Activated T-helper 1 cell treated with Interleukin-2 at 50 U/mL for 16 hours (primary cell): ENCODE measurements around the gene KIAA1671.

Experiments used
- DNase-seq: peaks from one replicate; pipeline ENCODE4 v3.0.0-alpha.2; 2020; ENCODE audit warnings: low read depth

KIAA1671 gene

DNA sequence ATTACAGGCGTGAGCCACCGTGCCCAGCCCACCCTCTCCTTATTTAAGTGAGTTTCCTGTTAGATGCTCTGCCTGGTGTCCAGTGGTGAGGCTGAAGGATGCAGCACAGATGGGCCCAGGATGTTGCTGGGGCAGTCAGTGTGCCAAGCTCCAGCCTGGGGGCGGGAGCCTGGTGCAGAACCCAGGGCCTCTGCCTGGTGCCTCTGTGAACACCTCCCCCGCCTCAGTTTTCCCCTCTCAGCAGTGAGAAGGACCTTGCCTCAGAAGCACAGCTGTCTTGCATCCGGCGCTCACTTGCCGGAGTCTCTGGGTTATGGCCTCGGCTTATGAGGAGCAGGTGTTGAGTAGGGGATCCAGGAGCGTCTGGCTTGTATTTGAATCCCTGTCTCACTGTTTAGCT is 116.2 kb downstream of the KIAA1671 start:
- DNase-seq = no peak

- DNase-seq = no peak
These were observed 116.9 kb downstream of the KIAA1671 start for GRCh38 chr22:25069426-25069757.

DNA sequence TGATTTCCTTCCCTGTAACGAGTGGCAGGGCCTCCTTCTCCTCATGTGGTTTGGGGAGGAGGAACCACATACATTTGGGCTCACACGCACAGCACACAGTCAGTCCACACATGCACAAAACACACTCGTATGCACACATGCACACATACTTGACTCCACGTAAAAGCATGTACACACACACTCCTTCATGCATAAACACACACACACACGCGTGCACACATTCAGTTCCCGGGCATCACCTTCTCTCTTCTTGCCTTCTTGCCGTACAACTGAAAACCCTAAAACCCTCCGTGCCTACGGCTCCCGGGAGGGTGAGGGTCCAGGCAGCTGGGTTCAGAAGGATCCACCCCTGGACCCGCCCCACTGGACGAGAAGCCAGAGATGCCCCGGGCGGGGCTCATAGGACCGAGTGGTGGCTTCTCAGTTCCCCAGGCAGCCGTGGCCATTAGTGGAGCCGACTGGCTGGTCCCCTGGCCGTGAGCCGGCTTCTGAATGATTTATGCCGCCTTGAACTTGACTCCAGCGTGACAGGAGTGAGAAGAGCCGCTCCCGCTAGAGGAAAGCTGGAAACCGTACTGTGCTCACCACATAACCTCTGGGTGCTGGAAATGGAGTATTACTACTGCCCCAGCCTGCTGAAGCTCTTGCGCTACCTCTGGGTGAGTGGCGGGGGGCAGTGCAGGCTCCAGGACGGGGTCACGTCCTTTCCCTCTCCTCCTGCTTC is 117.4 kb downstream of the KIAA1671 start:
- no peak for DNase-seq

DNA sequence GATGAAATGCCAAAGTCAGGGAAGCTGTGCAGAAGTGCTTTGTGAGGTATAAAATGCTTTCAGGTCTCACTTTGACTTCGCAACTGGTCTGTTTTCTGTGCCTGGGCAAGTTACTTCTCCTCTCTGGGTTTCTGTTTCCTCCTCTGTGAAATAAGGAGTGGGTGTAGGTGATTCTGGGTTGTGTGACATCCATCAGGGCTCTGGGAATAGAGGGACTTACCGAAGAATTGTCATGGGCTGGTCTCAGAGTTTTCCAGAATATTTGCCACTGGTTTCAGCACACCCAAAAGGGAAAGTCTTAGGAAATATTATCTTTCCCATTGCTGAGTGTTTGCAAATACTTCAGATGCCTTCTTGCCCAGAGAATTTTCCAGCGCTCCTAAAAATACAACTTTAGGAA is 118.4 kb downstream of the KIAA1671 start:
- no peak for DNase-seq

GRCh38 chr22:25071720-25072119 is 119.2 kb downstream of the KIAA1671 start:
- DNase-seq = no peak

- no peak for DNase-seq
These were observed 119.9 kb downstream of the KIAA1671 start for GRCh38 chr22:25072406-25072805.

- no peak for DNase-seq
These were observed 123.8 kb downstream of the KIAA1671 start for GRCh38 chr22:25076336-25076735.

DNA sequence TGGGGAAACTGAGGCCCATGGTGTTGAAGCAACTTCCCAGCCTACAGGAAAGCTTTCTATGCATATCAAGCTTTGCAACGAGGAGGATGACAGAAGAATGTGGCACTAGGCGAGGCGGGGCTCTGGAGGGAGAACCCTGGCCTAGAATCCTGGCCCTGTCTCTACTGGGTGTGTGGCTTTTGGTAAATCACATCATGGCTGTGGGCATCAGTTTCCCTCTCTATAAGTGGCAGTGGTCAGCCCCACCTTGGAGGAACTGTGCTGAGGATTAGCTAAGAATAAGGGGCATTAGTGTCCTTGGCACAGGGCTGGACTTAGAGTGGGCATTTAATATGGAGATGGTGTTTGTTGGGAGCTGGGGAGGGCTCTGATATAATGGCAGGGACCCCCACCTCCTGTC is 124.5 kb downstream of the KIAA1671 start:
- DNase-seq = no peak

GRCh38 chr22:25077964-25078363 is 125.4 kb downstream of the KIAA1671 start:
- DNase-seq = no peak

DNA sequence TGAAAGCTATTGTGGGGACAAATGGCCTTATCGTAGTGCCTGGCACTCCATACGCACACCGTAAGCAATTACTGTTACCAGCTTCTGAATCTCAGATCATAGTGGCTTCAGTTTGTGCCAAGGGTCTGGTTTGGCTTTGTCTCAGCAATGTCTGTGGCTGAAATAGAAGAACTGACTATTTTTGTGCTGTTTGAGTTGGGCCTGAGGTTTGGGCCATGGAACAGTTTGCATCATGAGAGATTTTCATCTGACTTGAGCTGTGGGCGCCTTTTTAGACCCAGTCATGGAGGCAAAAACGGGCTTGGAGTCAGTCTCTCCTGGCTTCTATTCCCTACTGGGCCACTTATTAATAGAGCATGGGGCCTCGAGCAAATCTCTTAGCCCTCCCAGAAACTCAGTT is 126.1 kb downstream of the KIAA1671 start:
- no peak for DNase-seq

- no peak for DNase-seq
These were observed 128.3 kb downstream of the KIAA1671 start for GRCh38 chr22:25080855-25081254.

- DNase-seq = no peak
These were observed 128.9 kb downstream of the KIAA1671 start for GRCh38 chr22:25081409-25081824.

GRCh38 chr22:25082096-25082495 is 129.6 kb downstream of the KIAA1671 start:
- DNase-seq = no peak

DNA sequence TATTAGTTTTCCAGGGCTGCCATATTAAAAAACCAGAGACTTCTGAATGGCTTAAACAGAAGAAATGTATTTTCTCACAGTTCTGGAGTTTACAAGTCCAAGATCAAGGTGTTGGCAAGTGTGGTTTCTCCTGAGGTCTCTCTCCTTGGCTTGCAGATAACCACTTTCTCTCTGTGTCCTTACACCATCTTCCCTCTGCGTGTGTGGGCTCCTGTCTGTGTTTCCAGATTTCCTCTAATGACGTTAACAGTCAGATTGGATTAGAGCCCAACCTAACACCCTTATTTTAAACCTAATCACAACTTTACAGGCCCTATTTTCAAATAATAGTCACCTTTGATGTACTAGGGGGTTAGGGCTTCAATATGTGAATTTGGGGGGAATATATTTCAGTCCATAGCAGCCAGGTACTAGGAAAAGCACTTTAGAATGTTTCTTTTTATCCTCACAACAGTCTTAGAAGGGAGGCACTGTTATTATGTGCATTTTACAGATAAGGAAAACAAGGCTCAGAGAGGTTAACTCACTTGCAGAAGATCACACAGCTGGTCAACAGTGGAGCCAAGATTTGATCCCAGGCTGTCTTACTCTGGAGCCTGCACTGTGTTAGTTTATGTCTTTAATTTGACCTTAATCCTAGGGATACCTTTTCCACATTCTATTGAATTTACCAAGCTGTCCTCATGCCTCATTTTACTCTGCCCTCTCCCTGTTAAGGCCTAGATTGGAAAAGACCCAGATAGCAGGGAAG is 130.7 kb downstream of the KIAA1671 start:
- DNase-seq = no peak

DNA sequence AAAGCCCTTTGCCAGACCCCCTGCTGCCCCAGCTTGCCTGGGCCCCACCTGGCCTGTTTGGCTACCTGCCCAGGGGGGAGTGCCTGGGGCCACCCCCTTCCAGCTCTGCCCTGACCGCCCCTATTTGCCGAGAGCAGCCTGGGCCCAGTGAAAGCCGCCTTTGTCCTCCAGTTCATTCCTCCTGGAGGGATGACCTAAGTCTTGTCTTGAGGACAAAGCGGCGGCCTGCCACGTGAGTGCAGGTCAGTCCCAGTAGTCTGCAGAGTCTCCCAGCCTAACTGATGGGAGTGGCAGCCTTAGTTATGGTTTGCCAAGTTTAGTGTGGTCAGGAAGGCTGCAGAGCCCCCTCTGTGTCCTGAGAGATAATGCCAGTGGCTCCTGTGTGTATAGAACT is 131.3 kb downstream of the KIAA1671 start:
- no peak for DNase-seq

- no peak for DNase-seq
These were observed 132.0 kb downstream of the KIAA1671 start for GRCh38 chr22:25084405-25085107.

DNA sequence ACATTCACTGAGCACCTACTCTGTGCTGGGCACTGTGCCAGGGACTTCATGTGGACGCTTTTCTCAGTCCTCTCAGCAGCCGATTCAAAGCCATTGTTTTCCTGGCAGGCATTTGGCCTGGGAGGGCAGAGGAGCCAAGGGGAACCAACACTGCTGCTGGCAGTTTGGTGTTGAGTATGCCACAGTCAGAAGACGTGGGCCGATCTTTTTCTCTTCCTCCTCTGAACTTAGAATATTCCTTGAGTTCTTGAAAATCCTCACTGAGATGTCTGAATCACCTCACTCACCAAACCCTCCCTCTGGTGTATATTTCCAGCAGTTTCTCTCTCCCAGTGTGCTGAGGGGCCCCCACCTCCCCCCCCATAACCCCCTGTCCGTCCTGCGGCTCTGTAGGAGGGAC is 132.6 kb downstream of the KIAA1671 start:
- no peak for DNase-seq

DNA sequence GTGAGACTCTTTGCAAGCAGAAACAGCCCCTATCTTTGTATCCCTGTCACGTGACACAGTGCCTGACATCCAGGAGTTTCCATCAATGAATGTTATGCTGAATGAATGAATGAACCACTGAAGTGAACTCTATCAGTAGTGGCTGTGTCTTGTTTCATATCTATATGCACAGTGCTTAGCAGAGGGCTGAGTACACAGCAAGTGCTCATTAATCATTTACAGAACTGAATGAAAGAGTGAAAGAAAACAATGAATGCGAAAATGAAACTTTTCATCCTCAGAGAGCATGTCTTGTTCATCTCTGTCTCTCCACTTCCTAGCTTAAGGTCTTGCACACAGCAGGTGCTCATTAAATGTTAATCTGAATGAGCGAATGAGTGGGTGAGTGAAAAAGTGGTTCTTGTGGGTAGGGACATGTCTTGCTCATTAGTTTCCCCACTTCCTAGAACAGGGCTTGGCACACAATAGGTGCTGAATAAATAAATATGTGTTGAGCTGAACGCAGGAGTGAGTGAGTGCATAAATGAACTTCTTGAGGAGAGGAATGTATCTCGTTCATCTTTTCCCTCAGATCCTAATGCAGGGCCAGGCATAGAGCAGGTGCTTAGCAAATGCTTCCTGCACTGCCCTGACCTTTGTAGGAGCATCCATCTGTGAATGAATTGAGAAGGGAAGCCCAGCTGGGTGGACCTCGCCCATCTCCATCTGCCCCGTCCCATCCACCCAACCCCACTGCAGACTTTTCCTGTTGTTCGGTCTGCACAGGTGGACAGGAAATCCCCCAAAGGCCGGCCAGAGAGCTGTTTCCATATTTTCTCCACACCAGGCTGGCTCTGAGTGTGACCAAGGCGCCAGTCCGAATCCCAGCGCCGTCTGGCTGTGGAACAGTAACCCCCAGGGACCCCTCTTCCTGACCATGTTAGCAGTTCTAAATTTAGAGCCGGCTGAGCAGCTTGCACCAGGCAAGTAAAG is 133.7 kb downstream of the KIAA1671 start:
- DNase-seq = no peak

DNA sequence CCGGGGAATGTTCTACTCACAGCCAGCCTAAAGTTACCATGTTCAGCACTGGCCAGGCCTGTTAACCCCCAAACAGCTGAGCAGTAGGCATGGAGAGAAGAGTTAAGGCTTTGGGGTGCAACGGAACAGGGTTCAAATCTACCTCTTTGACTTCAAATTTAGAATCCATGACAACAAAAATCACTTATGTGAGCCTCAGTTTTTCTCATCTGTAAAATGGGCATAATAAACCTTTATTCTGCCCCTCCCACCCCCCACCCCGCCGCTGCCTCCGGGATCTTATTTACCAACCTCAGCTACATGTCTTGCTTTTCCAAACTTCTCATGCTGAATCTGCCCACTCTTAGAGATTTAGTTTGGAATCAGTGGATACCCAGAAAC is 134.4 kb downstream of the KIAA1671 start:
- DNase-seq = no peak

GRCh38 chr22:25090225-25090890 is 137.8 kb downstream of the KIAA1671 start:
- DNase-seq = no peak

GRCh38 chr22:25091458-25091857 is 138.9 kb downstream of the KIAA1671 start:
- no peak for DNase-seq
